HG02840 (cell line): ENCODE data around the gene WNT16.

Experiments used
- ATAC-seq: cut with Tn5 transposase; IDR thresholded peaks from one replicate; pipeline ENCODE4 v1.9.1; 2021; ENCODE audit warnings: mild to moderate bottlenecking, moderate library complexity, moderate number of reproducible peaks; ENCODE audit not compliant: unreplicated experiment, low FRiP score

WNT16 gene

DNA sequence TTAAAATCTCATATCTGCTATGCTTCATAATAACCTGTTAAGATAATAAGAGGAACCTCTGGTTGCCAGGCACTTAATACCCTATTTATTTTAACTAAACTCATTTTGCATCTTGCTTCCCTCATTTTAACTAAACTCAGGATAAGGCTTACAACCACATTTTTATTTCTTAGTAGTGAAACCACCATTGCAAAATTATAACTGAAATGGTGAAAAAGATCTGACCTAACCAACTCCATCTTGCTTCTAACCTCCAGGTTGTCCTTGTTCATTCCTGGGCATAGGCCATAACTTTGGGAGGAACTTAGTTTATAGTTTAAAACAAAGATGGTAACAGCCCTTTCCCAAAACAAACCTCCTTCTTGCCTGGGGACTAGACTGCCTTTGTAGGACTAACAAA, 61.3 kb downstream of the WNT16 start:
- ATAC-seq: no peak

DNA sequence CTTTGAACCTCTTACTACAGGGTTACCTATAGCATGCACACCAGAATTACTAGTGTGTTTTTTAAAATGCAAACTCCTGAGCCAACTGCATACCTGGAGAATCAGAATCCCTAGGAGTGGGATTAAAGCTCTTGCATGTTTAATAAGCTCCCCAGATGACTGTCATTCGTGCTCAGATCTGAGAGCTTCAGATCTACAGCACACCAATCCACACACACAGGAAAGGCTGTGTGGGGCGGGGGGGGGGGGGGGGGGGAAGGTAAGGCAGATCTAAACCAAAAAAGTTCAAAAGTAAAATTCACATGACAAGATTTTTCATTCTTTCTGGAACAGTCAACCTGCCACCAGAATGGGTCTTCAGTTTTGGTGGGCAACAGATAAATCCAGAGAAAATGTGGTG, 61.8 kb downstream of the WNT16 start:
- no peak for ATAC-seq
